Stimulated activated CD4-positive, alpha-beta T cell treated with anti-CD3 and anti-CD28 coated beads, Interleukin-4, amount 100 ng/mL, for 4 hours (primary cell): ENCODE data around the gene SOCS1.
"Not testable (repeated sequence)": the region's sequence is repeated elsewhere in the genome, so short reads cannot be mapped to it uniquely, and the experiment has no call there.

Experiments used
- DNase-seq, 2 experiments: peaks; one replicate each; pipeline ENCODE4 v3.0.0-alpha.2; 2020

Gene SOCS1, protein sequence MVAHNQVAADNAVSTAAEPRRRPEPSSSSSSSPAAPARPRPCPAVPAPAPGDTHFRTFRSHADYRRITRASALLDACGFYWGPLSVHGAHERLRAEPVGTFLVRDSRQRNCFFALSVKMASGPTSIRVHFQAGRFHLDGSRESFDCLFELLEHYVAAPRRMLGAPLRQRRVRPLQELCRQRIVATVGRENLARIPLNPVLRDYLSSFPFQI

DNA sequence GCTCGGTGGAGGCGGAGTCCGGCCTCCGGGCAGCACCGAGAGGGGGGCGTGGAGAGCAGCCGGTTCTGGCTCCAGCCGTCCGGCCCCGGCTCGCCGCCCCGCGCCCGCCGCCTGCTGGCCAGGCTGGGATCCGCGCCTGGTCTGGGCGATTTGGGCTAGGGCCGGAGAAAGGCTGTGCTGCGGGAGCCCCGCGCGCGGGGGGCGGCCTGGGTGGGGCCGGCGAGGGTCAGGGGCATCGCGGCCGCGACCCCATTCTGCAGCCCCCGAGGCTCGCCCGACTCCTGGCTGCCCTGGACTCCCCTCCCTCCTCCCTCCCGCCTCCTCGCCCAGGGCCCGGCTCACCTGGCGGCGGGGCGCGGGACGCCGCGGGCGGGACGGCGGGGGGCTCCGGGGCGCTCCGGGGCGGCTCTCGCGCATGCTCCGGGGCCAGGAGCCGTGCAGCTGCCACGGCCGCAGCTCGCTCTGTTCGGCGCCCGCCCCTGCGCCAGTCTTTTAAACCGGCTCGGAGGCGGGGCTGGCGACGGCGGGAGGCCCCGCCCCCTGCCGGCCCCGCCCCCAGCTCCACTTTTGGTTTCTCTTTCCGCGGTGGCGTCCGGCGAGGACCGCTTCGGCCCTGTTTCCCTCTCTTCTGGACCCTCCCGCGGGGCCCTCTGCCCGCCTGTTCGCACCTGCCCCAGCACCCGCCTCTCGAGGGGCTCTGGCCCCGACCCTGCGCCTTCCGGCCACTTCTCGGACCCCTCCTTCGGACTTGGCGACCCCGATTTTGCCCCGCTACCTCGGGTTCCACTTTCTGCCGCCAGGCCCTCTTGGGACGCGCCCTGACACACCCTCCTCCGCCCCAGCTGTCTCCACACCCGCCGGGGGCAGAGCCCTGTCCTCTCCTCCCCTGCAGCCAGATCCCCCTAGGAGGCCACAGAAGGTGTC is at the start of gene SOCS1:
SOCS1 (minus strand) TSS at position 468 of the 924 bp plus-strand sequence. CDS start 726 bp downstream, outside the sequence.
- peak; percentile 86 to 94 for DNase-seq

DNA sequence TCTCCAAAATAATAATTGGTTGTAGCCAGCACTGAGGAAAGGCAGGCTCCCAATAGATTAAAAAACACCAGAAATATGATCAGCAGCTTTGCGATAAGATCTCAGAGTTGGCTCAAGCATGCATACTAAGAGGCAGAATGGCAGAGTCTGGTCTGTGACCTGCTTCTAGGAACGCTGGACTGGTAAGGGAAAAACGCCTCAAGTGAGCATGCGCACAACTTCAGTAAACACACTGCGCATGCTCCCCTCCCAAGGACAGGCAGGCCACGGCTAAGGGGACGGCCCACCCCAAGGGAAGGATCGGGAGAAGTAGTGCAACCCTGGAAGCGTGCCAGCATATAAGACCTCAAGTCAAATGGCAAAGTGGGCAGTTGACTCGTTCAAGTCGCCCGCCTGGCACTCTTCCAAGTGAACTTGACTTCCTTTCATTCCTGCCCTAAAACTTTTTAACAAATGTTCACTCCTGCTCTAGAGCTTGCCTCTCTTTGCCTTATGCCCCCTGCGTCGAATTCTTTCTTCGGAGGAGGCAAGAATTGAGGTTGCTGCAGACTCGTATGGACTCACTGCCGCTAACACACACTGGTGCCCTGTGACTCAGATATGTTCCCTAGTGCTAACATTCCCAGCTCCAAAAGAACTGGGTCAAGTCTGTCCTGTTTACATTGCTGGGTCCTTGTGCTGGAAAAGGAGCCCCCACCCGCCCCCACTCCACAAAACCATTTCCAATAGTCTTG is 47.6 kb upstream of the SOCS1 start:
- no peak for DNase-seq

DNA sequence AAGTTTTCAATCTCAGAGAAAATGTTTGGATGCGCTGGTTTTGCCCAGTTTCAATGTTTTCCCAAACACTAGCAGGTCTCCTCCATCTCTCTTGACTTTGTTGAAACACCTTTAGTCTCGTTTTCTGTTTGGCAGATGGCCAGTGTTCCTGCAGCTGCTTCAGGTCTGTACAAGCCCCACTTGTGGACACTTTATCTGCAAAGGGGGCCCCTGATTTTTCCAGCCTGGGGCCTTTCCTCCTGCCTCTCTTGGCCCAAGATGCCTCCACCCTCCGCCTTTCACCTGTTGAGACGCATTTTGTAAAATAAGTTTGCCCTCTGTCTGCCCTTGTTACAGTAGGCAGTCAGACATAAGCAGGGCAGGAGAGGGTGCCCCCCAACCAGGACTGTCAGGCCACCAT is 47.0 kb upstream of the SOCS1 start:
- DNase-seq: no peak

DNA sequence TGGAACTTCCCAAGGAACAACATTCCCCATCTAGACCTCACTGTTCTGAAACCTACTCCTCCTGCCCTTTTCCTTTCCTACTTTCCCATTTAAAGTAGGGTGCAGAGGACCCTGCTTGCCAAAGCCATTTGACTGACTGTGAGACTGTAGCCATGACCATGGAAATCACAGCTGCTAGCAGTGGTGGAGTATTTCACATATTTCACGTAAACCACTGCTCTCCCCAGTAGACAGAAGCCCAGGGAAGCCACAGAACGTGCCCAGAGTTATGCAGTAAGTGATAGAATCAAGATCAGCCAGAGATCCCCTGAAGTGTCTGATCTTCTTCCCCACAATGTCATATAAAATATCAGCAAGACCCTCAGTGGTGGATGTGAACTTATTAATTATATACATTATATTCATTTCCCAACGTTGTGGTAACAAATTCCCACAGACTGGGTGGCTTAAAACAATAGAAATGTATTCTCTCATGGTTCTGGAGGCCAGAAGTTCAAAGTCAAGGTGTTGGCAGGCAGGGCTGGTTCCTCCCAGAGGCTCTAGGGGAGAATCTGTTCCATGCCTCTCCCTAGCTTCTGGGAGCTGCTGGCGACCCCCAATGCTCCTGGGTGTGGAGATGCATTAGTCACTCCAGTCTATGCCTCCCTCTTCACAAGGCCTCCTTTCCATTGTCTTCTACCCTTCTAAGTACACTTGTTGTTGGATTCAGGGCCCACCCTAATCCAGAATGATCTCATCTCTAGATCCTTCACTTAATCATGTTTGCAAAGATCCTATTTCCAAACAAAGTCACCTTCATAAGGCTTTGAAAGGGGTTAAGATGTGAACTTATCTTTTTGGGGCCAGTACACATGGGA is 45.9 kb upstream of the SOCS1 start:
- DNase-seq: no peak

DNA sequence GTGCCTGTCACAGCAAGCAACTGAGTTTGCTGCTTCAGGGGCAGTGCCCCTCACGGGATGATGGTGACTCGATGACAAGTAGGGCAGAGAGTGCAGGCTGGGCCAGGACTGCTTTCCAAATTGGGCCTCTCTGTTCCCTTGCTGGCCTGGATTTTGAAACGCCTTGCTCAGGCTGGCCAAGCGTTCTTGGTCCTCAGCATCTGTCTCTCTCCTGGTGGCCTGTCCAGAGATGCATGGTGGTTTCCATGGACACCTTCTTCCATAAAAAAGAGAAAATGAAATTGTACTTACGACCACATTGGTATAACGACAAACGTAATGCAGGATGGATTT is 44.5 kb upstream of the SOCS1 start:
- no peak for DNase-seq

DNA sequence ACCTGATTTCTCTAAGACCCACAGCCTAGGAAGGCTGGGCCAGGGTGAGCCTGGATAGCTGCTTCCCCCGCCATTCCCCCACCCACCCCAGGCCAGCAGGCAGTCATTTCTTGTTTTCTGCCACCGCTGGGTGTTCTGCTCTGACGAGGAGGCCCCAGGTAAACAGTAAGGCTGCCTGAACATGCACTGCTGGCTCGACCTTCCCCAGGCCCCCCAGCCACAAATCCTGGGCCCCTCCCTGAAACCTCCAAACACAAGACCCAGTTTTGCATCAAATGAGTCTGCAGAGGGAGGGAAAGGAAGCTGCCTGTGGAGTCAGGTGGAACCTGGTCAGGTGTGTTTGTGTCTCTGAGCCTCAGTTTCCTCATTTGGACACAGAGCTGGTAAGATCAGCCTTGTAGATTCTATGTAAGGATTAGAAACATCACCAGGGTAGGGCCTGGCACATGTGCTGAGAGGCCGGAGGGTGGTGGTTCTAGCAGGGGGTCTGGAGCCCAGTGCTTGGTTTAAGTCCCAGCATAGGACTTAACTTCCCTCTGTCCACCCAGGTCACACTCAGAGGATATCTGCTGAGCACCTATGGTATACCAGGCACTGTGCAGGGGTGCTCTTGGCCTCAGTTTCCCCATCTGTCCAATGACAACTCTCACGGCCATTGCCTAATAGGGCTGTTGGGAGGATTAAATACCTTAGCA is 44.0 kb upstream of the SOCS1 start:
- DNase-seq: no peak

DNA sequence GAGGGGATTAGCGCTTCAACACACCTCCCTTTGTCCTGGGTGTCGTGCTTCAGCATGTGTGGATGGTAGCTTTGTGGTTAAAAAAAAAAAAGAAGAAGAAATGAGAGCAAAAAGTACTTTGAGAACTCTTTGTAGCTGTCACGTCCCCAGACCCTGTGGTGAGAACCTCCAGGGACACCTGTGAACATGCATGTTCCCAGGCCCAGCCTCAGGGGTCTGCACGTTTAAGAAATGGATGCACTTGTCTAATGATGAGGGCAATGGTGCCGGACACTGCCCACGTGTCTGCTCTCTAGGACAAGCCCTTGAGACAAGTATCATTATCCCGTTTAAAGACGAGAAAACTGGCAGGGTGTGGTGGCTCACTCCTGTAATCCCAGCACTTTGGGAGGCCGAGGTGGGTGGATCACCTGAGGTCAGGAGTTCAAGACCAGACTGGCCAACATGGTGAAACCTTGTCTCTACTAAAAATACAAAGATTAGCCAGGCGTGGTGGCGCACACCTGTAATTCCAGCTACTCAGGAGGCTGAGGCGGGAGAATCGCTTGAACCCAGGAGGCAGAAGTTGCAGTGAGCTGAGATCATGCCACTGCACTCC is 43.0 kb upstream of the SOCS1 start:
- not testable (repeated sequence) for DNase-seq

DNA sequence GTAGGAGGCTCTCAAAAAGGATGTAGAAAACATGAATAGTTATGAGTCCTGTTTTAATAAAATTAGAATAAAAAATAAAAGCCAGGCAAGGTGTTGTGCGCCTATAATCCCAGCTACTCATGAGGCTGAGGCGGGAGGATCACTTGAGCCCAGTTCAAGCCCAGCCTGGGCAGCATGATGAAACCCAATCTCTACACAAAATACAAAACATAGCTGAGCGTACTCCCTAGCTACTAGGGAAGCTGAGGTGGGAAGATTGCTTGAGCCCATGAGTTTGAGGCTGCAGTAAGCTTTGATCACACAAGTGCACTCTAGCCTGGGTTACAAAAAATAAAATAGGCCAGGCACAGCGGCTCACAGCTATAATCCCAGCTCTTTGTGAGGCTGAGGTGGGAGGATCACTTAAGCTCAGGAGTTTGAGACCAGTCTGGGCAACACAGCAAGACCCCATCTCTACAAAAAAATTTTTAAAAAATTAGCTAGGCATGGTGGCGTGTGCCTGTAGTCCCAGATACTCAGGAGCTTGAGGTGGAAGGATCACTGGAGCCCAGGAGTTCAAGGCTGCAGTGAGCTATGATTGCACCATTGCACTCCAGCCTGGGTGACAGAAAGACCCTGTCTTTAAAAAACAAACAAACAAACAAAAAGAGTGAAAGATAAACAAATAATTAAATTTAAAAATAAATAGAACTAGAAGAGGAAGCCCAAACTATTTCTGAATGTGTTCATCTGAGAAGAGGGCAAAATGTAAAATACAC is 42.3 kb upstream of the SOCS1 start:
- no peak for DNase-seq

DNA sequence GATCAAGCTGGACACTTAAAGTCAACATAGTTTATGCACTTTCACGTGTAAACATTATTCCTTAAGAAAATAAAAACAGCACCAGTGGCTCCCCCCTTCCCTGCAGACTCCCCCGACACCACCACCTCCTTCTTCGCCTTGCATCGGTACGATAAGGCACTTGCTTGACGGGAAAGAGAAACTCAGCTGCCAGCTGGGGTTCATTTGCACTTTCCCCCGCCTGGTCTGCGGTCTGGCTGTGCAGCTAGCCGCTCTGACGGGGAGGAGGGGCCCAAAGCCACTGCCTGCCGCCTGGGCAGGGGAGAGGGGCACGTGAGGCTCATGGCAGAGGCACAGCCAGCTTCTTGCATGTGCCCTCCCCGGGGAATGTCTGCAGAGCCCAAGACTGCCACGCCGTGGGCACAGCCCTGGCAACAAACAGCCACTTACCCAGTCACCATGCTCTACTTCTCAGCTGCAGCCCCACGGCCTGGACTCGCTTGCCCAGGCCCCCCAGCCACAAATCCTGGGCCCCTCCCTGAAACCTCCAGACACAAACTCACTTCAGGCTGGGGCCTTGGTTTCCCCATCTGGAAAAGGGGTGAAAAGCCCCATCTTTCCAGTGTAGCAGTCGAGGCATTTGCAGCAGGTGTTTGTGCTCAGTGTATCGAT is 41.6 kb upstream of the SOCS1 start:
- peak; percentile 48 to 71 for DNase-seq

DNA sequence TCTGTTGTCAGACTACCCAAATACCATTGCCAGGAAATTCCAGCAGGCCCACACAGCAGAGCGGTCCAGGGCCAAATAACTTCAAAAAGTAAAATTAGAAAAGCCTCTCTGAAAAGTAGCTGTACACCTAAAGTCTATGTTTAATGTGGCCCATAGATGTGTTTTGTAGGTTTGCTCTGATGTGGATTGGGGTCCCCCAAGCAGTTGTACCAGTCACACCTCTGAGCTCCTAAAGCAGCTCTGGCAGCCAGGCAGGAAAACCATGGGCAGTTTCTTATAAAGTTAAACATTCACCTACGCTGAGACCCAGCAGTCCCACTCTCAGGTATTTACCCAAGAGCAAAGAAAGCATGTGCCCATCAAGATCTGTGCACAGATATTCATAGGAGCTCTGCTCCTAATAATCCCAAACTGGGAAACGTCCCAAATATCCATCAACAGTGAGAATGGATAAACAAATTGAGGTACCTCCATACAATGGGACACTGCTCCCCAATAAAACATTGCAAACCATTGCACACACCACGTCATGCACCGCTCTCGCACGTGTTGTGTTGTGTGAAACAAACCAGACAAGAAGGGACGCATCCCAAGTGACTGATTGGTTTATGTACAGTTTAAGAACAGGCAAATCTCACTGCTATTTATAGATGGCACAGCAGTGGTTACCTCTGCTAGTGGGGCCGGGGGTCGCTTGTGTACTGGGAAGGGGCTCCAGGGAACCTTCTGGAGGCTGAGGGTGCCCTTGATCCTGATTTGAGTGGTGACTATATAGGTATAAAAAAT is 40.9 kb upstream of the SOCS1 start:
- no peak for DNase-seq

DNA sequence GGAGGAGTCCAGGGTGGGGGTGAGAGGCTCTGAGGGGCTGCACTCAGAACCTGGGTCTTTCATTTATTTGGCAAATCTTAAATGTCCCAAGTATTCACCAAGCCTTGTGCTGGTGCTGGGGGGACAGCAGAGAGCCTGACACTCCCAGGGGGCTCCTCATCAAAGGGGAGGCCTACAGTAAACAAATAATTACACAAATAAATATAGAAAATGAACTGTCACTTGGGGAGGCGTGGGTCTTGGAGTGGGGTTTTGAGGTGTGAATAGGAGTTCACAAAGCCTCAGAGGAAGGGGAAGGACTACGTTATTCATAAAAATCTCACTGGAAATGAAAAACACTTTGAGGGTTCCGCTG is 40.3 kb upstream of the SOCS1 start:
- DNase-seq: no peak

DNA sequence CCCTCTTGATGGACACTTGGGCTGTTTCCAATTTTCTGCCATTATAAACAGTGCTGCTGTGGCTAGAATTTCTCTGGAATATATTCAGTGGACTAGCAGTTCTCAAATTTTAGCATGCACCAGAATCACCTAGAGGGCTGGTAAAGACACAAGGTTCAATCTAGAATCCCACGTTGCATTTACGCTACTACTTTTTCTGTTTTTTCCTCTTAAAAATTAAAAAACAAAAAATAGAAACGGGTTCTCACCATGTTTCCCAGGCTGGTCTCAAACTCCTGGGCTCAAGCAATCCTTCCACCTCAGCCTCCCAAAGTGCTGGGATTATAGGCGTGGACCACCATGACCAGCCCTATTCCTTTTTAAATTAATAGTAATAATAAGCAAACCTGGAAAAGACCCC is 39.7 kb upstream of the SOCS1 start:
- no peak for DNase-seq

DNA sequence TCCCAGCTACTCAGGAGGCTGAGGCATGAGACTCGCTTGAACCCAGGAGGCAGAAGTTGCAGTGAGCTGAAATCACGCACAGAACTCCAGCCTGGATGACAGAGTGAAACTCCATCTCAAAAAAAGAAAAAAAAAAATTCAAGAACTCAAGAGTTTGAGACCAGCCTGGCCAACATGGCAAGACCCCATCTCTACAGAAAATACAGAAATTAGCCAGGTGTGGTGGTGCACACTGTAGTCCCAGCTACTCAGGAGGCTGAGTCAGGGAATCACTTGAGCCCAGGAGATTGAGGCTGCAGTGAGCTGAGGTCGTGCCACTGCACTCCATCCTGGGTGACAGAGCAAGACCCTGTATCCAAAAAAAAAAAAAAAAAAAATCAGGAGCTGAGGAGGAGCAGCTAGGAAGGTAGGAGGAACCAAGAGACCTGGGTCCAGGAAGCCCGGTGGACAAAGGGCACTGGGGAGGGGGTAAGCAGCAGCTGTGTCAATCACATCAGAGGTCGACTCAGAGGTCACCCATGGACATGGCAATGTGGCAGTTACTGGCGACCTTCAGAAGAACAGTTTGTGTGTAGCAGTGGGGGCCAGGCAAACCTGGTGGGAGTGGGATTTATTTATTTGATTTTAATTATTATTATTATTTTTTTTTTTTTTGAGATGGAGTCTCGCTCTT is 36.2 kb upstream of the SOCS1 start:
- no peak for DNase-seq

DNA sequence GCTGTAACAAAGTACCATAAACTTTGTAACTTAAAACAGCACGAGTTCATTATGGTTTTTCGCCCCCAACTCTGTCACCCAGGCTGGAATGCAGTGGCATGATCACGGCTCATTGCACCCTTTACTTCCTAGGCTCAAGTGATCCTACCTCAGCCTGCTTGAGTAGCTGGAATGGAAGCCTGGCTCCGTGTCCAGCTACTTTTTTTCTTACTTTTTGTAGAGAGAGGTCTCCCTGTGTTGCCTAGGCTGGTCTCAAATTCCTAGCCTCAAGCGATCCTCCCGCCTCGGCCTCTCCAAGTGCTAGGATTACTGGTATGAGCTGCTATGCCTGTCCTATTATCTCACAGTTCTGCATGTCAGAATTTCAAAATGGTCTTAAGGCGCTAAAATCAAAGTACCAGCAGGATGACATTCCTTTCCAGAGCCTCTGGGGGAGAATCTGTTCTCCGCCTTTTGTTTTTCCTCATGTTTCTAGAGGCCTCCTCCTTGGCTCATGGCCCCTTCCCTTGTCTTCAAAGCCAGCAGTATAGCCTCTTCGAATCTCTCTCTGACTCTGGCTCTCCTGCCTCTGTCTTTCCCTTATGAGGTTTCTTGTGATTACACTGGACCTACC is 35.2 kb upstream of the SOCS1 start:
- no peak for DNase-seq

DNA sequence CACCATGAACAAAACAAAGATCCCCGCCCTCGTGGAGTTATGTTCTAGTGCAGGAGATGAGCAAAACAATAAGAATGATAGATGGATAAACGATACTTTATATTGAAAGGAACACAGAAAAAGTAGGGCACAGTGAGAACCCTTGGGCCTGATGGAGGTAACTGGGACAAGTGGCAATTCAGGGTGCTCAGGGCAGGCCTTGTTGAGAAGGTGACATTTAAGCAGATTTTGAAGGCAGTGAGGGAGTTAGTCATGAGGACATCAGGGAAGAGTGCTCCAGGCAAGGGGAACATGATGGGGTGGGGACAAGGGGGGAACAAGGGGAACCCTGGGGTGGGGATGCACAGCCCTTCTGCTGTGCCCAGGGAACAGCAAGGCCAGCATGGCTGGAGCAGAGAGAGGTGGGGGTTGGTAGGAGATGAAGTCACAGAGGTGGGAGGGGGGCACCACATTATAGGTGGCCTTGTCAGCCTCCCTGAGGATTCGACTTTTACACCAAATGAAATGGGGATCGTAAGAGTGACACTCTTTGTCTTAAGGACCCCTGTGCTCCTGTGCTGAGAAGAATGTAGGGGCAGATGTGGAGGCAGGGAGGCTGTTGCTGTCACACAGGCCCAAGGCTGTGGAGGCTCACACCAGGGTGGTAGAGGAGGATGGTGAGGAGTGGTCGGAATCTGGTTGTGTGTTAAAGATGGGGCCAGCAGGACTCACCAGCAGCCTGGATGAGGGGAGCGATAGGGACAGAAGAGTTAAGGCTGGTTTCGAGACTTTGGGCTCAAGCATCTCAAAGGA is 34.3 kb upstream of the SOCS1 start:
- no peak for DNase-seq

DNA sequence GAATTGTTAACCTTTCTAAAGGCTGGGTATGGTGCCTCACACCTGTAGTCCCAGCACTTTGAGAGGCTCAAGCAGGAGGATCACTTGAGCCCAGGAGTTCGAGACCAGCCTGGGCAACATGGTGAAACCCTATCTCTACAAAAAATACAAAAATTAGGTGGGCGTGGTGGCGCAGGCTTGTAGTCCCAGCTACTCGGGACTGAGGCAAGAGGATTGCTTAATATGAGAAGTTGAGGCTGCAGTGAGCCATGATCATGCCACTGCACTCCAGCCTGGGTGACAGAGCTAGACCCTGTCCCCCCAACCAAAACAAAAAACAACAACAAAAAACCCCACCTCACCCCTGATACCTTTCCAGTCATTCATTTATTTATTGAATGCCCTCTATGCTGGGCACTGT is 33.7 kb upstream of the SOCS1 start:
- not testable (repeated sequence) for DNase-seq

DNA sequence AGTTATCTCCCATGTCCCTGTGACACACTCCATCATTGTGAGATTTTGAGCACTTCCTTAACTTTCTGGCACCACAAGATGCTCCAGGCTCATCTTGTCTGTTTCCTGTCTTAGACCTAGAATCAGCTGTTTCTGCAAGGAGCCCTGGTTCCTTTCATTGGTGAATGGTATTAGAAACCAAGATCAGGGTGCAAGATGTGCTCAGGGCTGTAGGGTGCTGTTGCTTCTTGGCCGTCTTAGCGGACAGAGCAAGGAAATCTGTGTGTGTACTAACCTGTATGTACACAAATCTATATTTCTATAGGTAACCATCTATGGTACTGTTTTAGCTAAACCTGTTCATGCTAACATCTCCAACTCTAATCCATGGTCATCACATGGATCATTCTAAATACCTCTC is 33.2 kb upstream of the SOCS1 start:
- DNase-seq: no peak

DNA sequence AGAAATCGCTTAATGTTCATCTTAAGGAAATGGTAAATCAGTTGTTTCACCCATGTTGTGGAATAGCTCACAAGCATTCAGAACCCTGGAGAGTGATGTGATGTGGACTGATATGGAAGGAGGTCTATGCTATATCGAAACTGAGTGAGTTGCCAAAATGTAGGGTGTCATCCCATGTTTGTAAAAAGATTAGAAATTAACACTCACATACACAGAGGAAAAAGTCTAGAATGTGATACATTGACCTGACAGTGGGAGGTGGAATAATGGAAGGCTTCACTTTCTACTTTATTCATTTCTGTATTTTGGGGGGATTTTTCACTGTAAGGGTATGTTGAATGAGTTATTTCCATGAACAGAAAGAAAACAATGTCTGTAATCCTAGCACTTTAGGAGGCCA is 29.8 kb upstream of the SOCS1 start:
- no peak for DNase-seq
